GM19455 (cell line): Measurements from ENCODE around the gene INTS6.

ENCODE experiments used
- ATAC-seq: cut with Tn5 transposase; IDR thresholded peaks from one replicate; pipeline ENCODE4 v1.9.1; 2021; ENCODE audit not compliant: unreplicated experiment

The INTS6 gene

GRCh38 chr13:51324714-51325420 lies 128.0 kb downstream of the INTS6 start:
- no peak for ATAC-seq

DNA sequence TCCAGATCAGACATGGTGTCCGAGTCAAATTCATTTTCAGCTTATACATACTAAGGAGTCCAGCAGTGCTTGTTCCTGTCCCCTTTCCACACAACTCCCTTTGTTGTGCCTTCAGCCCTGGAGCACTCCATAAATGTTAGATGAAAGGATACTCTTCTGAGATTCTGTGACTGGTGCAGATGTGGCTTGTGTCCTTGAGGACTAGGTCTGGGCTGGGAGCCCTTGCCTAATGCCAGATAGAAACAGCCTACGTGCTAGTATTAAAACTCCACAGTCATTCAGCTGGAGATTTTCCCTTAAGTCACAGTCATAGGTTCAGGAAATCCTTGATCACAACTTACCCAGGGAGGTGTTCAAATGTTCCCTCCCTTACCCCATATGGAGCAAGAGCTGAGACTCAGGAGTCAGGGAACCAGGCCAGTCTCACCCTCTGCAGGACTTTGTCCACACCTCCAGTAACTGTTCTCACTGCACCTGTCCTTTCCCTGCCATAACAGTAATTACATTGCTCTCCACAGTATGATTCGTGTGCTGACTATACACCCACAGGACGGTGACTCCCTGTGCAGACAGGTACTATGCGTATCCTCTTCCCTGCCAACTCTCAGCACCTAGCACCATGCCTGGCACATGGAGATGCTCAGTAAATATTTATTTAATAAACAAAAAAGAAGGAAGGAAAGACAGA lies 128.9 kb downstream of the INTS6 start:
- ATAC-seq = no peak

DNA sequence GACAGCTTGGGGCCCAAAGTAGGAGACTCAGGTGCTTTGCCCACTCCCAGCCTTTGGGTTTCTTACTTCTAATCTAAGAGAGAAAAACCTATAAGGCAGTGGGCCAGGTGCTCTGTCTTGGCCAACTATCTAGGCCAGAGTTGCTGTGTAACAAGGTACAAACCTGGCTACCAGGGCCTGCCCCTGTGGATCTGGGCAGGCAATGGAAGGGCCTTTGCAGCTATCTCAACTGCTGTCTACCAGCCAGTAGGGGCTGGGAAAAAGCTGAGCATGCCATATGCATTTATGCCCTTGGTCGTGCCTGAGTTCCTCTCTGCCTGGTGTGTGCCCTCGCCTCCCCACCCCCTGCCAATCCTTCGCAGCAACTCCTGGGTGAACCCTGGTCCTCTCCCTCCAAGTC lies 130.0 kb downstream of the INTS6 start:
- ATAC-seq = no peak

DNA sequence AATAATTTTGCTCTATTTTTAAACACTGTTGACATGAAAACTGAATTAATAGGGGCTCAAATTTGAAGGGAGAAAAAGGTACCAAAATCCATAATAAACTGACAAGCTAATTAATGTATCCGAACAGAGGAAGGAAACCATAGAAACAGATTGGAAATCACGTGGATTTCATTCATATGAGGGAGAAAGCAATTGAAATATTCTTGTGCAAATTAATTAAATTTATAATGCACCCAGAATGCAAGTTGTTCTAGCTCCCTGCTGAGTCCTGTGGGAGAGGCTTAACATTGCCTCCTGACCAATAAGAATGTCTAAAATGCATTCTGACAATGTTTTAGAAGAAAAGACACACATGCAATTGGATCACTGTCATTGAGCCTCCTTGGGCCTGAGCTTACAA lies 131.0 kb downstream of the INTS6 start:
- ATAC-seq = no peak

DNA sequence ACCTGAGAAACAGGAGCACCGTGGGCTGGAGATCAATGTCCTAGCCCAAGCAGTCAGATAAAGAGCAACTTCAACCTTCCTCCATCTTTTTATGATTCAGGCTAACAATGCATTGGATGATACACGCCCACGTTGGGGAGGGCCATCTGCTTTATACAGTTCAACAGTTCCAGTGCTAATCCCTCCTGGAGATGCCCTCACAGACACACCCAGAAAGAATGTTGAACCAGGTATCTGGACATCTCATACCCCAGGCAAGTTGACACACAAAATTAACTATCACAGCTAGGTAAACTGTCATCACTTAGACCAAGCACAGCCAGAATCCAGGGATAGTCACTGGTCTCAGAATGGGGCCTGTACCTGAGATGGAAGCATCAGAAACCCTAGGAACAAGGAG lies 134.0 kb downstream of the INTS6 start:
- no peak for ATAC-seq

DNA sequence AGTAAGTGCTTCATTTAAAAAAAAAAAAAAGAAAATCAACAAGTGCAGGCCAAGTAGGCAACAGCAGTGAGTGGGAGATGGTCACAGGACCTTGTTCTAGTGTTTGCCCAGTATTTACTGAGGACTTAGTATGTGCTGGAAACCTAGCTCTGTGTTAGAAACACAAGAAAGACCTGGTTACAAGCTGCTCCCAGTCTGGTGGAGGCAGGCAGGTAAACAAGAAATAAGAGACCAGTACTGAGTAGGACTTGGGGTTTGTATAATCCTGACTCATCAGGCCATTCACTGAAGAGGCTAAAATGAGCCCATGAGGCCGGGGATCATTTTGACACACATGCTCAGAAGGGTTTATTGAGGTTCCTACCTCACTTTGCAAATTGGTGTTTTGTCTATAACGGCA lies 134.8 kb downstream of the INTS6 start:
- ATAC-seq = no peak

DNA sequence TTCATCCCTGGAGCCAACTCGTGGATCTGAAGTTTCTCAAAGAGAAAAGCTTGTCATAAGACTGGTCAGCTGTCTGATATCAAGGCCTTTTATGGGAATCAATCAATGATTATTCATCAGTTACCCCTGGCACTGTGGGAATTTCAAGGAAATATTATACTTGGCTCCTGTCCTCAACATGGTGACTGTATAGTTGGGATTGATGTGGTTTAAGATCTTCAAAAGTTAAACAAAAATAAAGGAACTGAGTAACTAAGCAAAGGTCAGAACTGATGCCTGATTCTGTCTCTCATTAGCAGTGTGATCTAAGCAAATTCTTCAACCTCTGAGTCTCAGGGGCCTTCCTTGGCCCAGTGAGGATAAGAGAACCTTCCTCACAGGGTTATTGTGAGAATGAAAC lies 135.6 kb downstream of the INTS6 start:
- no peak for ATAC-seq

DNA sequence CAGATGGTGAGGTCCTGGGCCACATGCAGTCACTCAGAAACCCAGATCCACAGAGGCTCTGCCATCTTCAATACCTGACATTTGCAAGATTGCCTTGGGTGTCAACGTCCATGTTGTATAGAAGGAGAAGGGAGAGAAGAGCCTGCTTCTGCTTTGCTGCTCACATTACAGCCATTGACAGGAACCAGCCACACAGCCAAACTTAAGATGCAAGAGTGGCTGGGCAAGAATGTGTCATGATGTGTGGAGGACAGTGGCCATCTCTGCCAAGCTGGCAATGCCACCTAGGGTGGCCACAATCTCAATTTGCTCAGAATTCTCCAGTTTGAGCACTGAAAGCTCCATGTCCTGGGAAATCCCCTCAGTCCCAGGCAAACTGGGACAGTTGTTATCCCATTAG lies 139.2 kb downstream of the INTS6 start:
- no peak for ATAC-seq

DNA sequence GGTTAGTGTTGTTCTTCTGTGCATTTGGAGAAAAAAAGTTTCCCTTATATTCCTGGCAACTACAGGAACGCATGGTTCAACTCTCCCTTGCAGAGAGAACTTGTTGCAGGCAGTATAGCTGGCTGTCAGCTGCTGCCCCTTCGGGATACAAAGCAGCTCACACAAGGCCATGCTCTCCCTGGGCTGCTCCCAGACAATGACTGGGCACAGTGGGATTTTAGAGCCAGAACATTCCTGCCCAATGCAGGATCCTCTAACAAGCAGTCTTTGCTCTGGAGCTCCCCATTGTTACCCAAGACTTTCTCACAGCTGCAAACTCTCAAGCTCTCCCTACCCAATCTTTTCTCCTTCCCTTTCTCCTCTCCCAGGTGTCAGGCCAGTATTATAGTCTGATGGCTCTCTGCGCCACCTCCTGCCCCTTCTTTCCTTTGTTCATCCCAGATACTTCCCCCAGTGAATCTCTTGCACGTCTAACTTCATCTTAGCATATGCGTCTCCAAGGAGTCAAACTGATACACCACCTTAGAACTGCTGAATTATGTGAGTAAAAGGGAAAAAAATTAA lies 140.8 kb downstream of the INTS6 start:
- ATAC-seq = no peak
